HG02642 (cell line): ENCODE data around the gene CFHR4.
A peak's percentile ranks its signal among the peaks of the same experiment; 100 is the strongest.
"Not testable (repeated sequence)": the region's sequence is repeated elsewhere in the genome, so short reads cannot be mapped to it uniquely, and the experiment has no call there.

ENCODE experiments used
- ATAC-seq: cut with Tn5 transposase; IDR thresholded peaks from one replicate; pipeline ENCODE4 v1.9.1; 2021; ENCODE audit warnings: mild to moderate bottlenecking; ENCODE audit not compliant: unreplicated experiment, poor library complexity

Gene CFHR4

DNA sequence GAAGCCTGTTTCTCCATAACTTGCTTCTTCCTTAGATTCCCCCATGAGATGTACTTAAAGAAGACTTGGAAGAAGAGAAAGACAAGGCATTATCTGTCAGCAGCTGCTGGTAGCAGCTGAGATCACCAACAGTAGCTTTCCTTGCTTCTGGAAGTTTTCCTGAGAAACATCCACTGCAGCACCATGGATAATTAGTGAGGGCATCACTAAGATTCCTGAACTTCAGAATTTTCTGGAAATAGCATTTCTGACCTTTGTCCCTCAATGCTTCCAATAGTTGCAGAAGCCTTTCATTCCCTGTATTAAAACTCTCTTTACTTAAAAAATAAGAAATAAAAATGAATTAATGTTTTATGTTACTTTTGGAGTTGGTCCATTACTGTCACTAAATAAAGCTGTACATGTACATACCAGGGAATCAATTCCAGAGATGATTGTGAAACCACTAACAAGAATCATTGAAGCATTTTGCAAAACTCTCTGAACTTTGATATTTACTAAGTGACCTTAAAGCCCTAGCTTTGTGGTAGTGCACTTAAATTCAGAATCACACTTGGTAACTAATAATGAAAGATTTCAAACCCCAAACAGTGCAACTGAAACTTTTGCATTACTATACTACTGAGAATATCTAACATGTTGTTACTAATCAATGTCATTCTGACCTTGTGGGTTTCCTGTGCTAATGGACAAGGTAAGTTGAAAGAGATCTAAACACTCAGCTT is at the start of gene CFHR4:
Gene CFHR4 (plus strand): TSS at position 538 of the 725 bp plus-strand sequence. CDS start 99 bp downstream, at position 637.
- peak; percentile 87 for ATAC-seq

DNA sequence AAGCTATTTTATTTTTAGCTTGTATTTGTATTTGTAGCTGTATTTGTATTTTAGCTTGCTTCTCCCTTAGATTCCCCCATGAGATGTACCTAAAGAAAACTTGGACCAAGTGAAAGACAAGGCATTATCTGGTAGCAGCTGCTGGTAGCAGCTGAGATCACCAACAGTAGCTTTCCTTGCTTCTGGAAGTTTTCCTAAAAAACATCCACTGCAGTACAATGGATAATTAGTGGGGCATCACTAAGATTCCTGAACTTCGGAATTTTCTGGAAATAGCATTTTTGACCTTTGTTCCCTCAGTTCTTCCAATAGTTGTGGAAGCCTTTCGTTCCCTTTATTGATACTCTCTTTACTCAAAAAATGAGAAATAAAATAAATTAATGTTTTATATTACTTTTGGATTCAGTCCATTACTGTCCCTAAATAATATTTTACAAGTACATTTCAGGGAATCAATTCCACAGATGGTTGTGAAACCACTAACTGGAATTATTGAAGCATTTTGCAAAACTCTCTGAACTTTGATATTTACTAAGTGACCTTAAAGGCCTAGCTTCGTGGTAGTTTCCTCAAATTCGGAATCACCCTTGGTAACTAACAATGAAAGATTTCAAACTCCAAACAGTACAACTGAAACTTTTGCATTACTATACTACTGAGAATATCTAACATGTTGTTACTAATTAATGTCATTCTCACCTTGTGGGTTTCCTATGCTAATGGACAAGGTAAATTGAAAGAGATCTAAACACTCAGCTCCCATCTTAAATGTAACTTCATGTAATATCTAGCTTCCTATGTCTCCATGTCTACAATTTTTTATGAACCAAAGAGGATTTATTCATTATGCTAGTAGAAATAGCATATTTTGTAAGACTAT is 38.0 kb upstream of the CFHR4 start:
- not testable (repeated sequence) for ATAC-seq

DNA sequence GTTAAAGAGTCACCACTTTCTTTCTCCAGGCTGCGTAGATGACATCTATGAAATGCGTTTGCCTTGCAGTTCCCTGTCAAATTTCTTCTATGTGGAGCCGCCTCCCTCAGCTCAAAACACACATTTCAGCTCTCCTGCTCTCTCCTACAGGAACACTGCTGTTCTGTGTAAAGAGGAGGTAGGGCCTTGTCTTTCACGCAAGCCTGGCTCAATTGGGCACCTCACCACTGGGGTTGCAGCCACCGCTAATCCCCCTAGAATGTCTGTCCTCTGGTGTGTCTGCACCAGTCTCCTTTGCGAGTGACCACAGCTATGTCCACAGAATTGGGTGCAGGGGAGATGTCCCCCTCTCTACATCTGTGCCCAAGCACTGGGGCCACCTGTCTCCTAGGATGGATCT is 31.8 kb upstream of the CFHR4 start:
- ATAC-seq, result no peak

DNA sequence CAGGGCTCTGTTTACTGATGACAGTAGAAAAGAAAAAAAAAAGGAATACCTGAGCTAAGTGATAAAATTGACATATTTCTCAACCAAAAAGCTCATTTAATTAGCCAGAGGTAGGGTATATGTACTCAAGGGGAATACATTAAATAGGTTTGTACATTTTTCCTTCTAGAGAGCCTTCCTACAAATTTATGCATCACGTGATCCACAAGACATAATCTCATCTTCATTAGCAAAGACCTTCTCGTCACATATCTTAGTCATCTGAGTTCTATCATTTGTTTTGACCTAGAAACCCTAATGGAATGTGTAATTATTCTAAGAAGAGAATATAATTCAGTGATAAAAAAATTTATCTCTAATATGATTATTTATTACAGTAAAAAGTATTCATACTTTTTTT is 30.7 kb upstream of the CFHR4 start:
- ATAC-seq, result no peak

DNA sequence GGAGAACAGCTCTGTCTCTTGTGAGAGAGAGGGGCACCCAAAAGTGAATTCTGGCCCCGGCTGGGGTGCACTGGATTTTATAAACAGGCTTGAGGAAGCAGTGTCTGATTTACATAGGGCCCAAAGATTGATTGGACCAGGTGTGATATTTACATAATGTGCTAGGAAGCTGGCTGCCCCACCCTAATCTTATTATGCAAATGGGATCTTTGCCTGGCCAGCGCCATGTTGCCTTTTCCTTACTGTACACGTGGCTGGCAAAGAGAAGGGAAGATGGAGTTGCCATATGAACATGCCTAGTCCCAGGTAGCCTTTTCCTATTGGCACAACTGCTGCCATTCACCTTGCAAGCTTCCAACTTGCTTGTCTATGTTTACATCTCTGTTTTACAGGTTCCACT is 29.0 kb upstream of the CFHR4 start:
- no peak for ATAC-seq

DNA sequence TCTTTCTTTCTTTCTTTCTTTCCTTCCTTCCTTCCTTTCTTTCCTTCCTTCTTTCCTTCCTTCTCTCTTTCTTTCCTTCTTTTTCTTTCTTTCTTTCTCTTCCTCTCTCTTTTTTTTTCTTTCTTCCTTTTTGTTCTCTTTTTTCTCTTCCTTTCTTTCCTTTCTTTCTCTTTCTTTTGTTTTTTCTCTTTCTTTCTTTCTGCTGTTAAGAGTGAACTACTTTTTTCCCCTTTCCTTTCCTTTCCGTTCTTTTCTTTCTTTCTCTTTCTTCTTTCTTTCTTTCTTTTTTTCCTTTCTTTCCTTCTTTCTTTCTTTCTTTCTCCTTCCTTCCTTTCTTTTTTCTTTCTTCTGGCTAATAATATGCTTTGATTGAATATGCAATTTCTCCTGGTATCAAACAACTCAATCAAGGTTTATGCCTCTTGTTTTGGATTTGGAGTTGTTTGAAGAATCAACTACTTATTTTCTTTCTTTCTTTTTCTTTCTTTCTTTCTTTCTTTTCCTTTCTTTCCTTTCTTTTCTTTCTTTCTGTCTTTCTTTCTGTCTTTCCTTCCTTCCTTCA is 27.4 kb upstream of the CFHR4 start:
- no peak for ATAC-seq

DNA sequence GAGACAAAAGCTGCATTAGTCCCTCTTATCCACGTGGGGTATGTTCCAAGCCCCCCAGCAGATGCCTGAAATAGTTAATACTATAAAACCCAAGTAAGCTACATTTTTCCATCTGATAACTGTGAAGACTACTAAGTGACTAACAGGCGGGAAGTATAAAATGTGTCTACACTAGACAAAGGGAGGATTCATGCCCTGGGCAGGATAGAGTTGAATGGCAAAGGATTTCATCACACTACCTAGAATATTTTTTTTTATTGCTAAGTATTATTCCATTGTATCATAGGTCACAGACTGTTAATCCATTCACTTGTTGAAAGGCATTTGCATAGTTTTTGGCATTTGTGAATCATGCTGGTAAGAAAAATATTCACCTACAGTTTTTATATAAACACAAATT is 26.4 kb upstream of the CFHR4 start:
- no peak for ATAC-seq

DNA sequence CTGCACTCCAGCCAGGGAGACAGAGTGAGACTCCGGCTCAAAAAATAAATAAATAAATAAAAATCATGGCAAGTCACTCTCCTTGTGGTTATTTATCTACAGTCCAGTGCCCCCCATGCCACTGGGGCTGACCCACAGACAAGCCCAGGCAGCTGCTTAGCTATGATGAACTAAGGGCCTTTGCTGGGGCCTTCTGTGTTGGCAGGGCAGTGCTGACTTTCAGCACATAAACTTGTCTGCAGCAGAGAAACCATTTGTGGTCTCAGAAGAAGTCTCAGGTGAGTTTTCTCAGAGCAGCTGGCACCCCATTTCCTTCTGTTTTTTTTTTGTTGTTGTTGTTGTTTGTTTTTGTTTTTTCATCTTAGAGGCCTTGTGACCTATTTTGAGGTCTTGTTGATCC is 20.9 kb upstream of the CFHR4 start:
- no peak for ATAC-seq

DNA sequence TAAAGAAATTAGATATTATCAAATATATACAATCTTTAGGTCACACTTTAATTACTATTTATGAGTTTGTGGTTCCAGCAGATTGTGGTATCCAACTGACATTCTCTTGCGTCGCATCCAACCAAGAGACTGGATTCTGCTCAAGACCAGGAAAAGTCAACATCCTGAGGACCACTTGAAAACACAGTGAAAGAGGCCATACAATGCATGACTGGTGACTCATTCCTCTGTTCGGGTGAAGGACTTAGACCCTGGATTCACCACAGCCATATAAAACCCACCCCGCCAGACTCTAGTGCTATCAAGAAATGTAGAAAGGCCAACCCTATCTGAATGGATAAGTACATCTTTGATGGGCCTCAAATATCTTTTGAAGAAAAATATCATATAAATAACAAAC is 14.5 kb upstream of the CFHR4 start:
- no peak for ATAC-seq

DNA sequence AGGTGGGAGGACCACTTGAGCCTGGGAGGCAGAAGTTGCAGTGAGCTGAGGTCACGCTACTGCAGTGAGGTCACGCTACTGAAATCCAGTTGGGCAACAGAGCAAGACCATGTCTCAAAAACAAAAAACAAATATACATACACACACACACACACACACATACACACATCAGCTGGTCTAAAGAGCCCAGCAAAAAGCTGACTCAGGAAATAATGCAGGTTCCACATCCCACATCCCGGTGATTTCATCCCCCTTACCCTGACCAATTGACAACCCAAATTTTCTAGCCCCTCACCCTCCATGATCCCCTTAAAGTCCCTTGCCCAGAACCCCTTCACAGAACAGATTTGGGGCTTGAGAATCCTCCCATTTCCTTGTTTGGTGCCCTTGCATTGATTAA is 11.9 kb upstream of the CFHR4 start:
- no peak for ATAC-seq

DNA sequence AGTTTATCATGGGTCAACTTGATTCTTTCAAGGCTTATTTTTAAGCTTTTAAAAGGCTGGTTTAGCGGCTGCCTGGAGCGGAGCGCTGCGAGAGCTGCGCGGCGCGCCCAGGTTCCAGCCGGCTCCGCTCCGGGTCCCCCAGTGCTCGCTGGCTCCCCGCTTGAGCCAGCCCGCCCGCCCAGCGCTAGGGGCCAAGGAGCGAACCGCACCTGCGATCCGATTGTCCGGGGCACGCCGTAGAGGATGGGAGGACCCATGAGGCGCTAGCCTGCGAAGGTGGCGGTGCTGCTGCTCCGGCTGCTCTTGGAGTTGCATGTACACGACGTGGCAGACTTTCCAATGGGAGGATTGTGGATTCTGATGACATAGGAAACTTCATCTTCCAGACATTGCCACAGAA is 9.9 kb upstream of the CFHR4 start:
- ATAC-seq, result no peak

DNA sequence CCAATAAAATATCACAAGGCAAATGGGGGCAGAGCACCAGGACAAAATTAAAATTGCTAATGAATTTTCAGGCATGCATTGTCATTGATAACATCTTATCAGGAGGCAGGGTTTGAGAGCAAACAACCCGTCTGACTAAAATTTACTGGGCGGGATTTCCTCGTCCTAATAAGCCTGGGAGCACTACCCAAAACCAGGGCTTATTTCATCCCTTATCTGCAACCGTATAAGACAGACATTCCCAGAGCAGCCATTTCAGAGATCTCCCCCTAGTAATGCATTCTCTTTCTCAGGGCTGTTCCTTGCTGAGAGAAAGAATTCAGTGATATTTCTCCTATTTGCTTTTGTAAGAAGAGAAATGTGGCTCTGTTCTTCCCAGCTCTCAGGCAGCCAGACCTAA is 1.3 kb upstream of the CFHR4 start:
- not testable (repeated sequence) for ATAC-seq

DNA sequence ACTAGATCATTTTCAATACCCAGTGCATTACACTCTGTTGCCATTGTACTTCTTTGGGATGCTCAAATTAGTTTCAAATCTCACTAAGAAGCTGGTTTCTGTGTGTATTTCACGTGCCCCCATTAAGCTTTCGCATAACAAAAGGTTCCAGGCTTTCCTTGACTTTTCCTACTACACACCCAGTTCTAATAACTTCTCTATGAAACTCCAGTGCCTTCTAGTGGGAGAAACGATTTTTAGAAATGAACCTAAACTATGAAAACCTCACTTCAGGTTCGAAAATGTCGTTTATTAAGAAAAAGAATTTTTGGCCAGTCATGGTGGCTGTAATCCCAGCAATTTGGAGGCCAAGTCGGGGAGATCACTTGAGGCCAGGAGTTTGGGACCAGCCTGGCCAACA is 2.8 kb downstream of the CFHR4 start:
- ATAC-seq, result no peak

DNA sequence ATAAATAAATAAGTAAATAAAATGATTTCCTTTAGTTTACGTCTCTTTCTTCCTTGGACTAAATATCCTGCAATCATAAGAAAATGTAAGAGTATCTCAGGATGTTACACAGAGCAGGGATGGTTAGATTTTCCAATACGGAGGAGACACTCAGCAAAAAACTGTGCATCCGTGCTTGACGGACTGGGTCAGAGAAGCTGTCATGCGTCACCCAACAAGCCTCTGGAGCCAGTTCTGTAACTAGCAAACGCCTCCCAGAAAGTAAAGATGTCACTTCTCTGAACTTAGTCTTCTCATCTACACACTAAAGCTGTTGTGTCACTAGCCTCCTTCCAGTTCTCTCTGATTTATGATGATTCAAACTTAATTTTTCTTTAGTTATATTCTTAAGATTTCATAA is 3.4 kb downstream of the CFHR4 start:
- no peak for ATAC-seq

DNA sequence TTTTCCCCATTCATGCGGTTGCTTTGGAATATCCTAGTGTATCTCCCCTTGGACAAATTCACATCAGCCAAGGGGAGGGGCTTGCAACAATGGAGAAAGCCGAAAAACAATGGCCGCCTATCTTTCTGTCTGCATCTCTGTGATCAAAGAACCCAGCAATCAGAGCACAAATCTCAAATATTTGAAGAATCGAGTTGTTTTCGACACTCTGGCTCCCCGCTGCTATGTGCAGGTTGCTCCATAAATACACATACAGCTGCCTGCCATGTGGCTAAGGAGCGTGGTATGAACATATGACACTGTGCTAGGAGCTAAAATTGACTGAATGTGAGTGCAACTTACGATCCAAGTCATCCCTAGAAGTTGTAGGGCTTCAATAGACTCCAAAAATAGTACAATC is 8.5 kb downstream of the CFHR4 start:
- ATAC-seq, result no peak

DNA sequence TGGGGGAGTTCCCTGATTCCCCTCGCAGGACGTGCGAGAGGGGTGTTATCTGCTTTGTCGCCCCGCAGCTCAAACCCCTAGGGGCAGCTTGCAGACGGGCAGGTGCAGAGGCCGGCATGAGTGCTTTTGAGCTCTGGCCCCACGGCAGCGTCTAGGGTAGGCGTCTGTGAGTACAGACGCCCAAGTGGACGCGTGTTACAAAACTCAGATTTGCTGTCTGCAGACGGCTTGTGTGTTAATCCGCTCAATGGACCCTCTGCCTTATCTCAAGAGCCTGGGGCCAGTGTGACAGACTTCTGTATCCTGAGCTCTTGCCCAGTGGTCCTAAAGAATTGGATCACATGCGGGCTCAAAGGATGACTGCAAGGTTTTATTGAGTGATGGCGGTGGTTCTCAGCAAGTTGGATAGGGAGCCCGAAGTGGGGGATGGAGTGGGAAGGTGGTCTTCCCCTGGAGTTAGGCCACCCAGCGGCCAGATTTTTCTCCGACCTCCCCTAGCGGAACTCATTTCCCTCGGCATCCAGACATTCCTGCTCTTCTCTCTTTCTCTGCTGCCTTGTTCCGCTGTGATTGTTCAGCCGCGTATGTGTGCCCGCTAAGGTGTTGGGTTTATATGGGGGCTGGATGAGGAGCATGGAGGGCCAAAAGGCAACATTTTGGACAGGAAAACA is 9.4 kb downstream of the CFHR4 start:
- ATAC-seq, result no peak

DNA sequence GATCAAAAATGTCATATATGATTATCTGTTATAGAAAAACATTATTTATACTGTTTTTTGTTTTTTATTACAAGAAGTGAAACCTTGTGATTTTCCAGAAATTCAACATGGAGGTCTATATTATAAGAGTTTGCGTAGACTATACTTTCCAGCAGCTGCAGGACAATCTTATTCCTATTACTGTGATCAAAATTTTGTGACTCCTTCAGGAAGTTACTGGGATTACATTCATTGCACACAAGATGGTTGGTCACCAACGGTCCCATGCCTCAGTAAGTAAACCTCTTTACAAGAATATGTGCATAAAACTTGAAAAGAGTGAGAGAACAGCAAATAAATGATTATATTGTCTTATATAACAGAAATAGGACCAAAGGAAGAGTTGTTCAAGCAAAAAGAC is 14.5 kb downstream of the CFHR4 start:
- no peak for ATAC-seq

DNA sequence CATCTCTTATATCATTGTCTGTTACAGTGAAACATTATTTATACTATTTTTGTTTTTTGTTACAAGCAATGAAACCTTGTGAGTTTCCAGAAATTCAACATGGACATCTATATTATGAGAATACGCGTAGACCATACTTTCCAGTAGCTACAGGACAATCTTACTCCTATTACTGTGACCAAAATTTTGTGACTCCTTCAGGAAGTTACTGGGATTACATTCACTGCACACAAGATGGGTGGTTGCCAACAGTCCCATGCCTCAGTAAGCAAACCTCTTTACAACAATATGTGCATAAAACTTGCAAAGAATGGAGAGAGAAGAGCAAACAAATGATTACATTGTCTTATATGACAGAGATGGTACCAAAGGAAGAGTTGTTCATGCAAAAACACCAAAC is 22.4 kb downstream of the CFHR4 start:
- ATAC-seq, result no peak

DNA sequence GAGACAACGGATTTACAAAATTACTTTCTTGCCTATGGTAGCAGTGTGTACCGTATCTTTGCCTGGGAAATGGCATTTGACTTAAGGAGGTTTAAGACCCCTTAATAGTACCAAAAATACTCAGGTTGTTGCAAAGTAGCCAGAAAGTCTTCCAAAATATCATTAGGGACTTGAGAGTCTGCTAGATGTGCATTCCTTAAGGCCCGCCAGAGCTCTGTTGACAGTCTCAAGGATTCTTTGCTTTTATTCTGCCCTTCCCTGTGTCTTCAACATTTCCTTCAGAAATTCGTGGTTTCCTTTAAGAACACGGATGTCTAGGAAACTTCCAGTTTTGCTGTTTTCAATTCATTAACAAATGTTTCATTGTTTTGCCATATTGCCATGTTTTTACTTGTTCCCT is 24.4 kb downstream of the CFHR4 start:
- ATAC-seq, result not testable (repeated sequence)

DNA sequence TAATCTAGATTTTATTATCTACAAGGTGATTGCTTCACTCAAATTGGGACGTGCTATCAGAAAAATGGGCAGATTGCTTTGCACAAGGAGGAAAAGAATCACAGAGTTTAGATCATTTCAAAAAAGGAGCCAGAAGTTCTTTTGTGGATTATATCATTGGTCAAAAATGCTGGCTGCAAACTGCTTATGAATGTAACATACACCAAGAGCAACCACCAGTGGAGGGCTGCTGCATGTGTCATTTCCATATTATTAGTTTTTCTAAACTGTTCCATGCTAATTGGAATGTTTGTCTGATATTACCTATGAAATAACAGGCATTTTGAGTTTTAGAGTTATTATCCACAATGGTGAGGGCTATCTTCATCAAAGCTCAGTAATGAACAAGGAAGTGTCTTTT is 39.0 kb downstream of the CFHR4 start:
- not testable (repeated sequence) for ATAC-seq

DNA sequence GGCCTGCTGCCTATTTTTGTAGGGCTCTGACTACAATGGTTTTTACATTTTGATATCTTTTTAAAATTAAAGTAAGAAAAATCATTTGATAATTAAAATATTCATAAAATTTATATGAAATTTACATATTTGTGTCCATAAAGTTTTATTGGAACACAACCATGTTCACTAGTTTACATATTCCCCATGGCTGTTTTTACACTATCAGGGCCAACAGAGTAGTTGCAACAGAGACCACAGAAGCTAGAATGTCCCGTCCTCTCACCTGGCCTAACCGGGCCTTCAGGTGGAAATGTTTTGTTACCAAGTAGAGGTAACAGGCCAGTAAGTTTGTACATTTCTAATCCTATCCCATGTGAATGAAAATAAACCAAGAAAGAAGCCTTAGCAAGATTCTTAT is 45.0 kb downstream of the CFHR4 start:
- not testable (repeated sequence) for ATAC-seq
